Pancreas (tissue), 10 donors: ENCODE results near the gene SAXO1. TPM values are rescaled to one million over a fixed set of nuclear protein-coding genes. Genes with fewer than 3 reads are reported as not detected.

Experiments
- ATAC-seq, 4 donors: fragments of 200-7000 bp; cut with Tn5 transposase; one replicate each; pipeline versions ENCODE4 v1.8.0 to v1.9.1; 2020; ENCODE audit warnings: mild to moderate bottlenecking in 4 of 4, moderate library complexity in 4 of 4
- DNase-seq, 6 donors: peaks; one replicate each; pipeline ENCODE4 v3.0.0-alpha.2; 2020
- FAIRE-seq: peaks from 2 replicates; lab custom pipeline; 2012; peaks lifted over from hg19 to GRCh38; lab: Jason Lieb, UNC
- H3K27ac ChIP-seq, 4 donors: fragments of 200-600 bp; sonication (generic); 1 replicate in 3 of 4; 2 replicates in 1 of 4; pipeline versions ENCODE4 v1.5.0 to v1.8.0; 2020
- H3K27me3 ChIP-seq, 4 donors: fragments of 200-600 bp; one replicate each; pipeline ENCODE4 v1.8.0; 2021
- H3K36me3 ChIP-seq, 3 donors: fragments of 200-600 bp; sonication (generic) in 1 of 3; one replicate each; pipeline versions ENCODE4 v1.5.0 to v1.8.0; 2020 to 2021
- H3K4me1 ChIP-seq, 3 donors: fragments of 200-600 bp; one replicate each; pipeline ENCODE4 v1.8.0; 2021
- H3K4me3 ChIP-seq, 4 donors: fragments of 200-600 bp; sonication (generic) in 2 of 4; one replicate each; pipeline versions ENCODE4 v1.5.0 to v1.8.0; 2020 to 2021
- H3K9me3 ChIP-seq, 4 donors: fragments of 200-600 bp; one replicate each; pipeline ENCODE4 v1.8.0; 2021
- WGBS, 2 donors: extraction: QIAGEN DNeasy Blood & Tissue Kit; methylation state at CpG; one replicate each; pipeline ENCODE4 v1.1.7; 2013; 5-methylcytosine and 5-hydroxymethylcytosine counted together
- intact Hi-C, 3 donors: fragments of 100-400 bp; cut with DNase I; formaldehyde crosslinking; loops; one replicate each; pipeline versions ENCODE4 v1.11.1 to v1.14.2; 2022
- polyA plus RNA-seq, 2 donors: library from polyadenylated mRNA; stranded (reverse); fragments of 200-250 nt; gene quantifications; one replicate each; pipeline ENCODE4 v1.2.3, GENCODE V29; 2013
- total RNA-seq, 6 donors: library from RNA; stranded (reverse); fragmentation: NEBNext Ultra II Directional in 4 of 6; extraction: Animal tissue kit (Norgen Biotek cat#: 25700) in 4 of 6; gene quantifications; one replicate each; pipeline versions ENCODE4 v1.2.1 to v1.2.4, GENCODE V29; 2021 to 2023
- TF ChIP-seq, protein P1 (sequence below), 4 donors: fragments of 200-600 bp; sonication (generic) in 3 of 4; IDR thresholded peaks; one replicate each; pipeline versions ENCODE4 v1.5.0 to v1.8.0; 2021; ENCODE audit warnings: antibody characterized with exemption in 4 of 4
- donor health status: healthy with polysubstance abuse.
- donor health status: DM: no; HTN: no; CAD: no; lungs with moderate emphysema.
- donor health status: DM: no; HTN: no; CAD: no.
- donor health status: control.
- donor health status: control.
- donor health status: Bipolar disorder and iron deficiency.
- donor health status: DM: yes; HTN: yes; CAD: no.
- donor health status: DM: no; HTN: no; CAD: no.
- donor health status: DM: no; HTN: no; CAD: no.
- donor health status: DM: yes; HTN: yes; CAD: no.

The SAXO1 gene
- total and polyA plus RNA-seq, 8 donors = 0.08 to 0.51 (median 0.14) TPM; not detected in 2

DNA sequence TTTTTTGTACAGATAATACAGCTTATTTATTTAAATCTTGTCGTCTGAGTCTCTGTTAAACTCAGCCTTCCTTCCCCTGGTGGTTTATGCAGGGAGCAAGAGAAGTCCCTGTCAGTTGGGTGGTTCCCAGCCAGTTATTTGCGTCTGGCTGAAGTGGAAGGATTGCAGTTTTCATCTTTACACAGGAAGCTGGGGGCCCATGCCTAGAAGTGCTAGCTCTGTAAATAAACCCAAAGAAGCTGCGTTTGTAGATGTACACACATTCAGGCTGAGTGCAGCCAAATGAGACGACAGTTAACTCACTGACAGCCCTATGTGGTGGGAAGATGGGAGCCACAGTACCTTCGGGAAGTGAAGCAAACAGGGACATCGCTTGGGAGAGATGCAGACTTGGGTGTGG lies 122.1 kb downstream of the SAXO1 start:
- Histone ChIP-seq H3K9me3 (no peaks in the 10 kb centered on the region), H3K36me3 (no peaks in the 10 kb centered on the region), H3K4me3 (no peak overlapping the region), H3K27me3 (no peaks in the 10 kb centered on the region), H3K27ac (no peak overlapping the region), H3K4me1 (no peaks in the 10 kb centered on the region)
- no peak for ATAC-seq
- intact Hi-C loops = no loop called here
- TF ChIP-seq, protein P1, sequence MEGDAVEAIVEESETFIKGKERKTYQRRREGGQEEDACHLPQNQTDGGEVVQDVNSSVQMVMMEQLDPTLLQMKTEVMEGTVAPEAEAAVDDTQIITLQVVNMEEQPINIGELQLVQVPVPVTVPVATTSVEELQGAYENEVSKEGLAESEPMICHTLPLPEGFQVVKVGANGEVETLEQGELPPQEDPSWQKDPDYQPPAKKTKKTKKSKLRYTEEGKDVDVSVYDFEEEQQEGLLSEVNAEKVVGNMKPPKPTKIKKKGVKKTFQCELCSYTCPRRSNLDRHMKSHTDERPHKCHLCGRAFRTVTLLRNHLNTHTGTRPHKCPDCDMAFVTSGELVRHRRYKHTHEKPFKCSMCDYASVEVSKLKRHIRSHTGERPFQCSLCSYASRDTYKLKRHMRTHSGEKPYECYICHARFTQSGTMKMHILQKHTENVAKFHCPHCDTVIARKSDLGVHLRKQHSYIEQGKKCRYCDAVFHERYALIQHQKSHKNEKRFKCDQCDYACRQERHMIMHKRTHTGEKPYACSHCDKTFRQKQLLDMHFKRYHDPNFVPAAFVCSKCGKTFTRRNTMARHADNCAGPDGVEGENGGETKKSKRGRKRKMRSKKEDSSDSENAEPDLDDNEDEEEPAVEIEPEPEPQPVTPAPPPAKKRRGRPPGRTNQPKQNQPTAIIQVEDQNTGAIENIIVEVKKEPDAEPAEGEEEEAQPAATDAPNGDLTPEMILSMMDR (IDR thresholded peaks at IDR 0.05) = no peak
- DNase-seq = no peak
- 43 to 48% methylated on average over 6 of the region's 6 CpGs for WGBS, 2 donors
- no peak for FAIRE-seq

DNA sequence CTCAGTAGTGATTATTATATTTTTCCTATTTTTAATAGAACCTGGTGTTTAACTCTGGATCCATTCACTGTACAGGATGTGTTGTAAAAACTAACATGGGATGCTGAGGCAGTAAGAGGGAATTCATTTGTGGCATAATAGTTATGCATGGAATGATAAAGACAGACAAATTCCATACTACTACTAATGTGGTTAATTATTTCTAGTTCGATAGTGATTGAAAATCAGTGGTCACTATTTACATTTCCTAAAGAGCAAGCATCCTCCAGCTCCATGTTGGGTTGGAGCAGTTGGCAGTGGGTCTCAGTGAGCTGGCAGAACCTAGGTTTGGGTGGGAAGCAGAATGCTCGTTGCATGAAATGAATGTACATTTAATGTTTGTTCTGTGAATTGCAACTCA lies 122.6 kb downstream of the SAXO1 start:
- H3K36me3 ChIP-seq = no peaks in the 10 kb centered on the region
- intact Hi-C loops = no loop called here
- FAIRE-seq (no peak), DNase-seq (no peak), ATAC-seq (no peak)
- H3K9me3 ChIP-seq = no peaks in the 10 kb centered on the region
- no peak overlapping the region for H3K4me3 ChIP-seq
- no peaks in the 10 kb centered on the region for H3K27me3 ChIP-seq
- H3K4me1 ChIP-seq = no peaks in the 10 kb centered on the region
- 34 to 38% methylated on average over 2 of the region's 2 CpGs for WGBS, 2 donors
- H3K27ac ChIP-seq = no peak overlapping the region
- TF ChIP-seq, protein P1 (IDR thresholded peaks at IDR 0.05) = no peak

GRCh38 chr9:18909140-18910018 lies 123.6 kb downstream of the SAXO1 start:
- ATAC-seq (no peak), DNase-seq (no peak)

DNA sequence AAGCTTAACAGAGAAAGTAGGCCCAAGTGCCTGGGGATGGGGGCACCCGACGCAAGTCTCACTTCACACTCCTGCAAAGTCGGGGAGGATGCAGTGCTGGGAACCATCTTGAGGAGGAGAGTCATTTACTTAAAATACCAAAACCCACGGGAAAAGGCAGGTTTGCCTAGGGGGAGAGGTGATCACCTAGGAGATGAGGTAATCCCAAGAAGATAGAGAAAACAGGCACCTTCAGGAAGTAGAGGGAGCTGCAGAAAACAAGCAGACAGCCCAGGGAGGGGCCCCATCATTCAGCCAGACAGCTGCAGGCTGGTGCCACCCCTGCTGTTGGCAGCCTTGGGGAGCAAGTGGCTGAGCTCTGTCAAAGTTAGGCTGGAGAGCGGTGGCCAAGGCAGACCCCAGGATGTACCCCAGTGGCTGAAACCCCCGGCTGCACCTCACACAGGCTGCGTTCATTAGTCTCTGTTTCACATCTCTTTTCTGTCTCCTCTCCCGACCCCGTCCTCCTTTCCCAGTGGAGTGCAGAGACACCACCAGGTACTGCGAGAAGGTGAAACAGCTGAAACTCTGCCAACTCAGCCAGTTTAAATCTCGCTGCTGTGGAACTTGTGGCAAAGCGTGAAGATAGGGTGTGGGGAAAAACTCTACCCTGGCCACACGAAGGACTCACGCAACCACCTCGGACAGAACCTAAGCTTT lies 124.9 kb downstream of the SAXO1 start:
- TF ChIP-seq, protein P1 (IDR thresholded peaks at IDR 0.05) = no peak
- Histone ChIP-seq H3K4me1 (no peaks in the 10 kb centered on the region), H3K27ac (no peak overlapping the region), H3K9me3 (no peaks in the 10 kb centered on the region), H3K4me3 (no peak overlapping the region), H3K27me3 (no peaks in the 10 kb centered on the region), H3K36me3 (no peaks in the 10 kb centered on the region)
- intact Hi-C loops = no loop called here
- WGBS, 2 donors = 69 to 73% methylated on average over 15 of the region's 15 CpGs
- no peak for FAIRE-seq
- no peak for DNase-seq
- no peak for ATAC-seq

More at GRCh38 chr9:18909140-18910018, 123.6 kb downstream of the SAXO1 start:
- Histone ChIP-seq H3K4me1 (no peaks in the 10 kb centered on the region), H3K27me3 (no peaks in the 10 kb centered on the region), H3K27ac (no peak overlapping the region), H3K9me3 (no peaks in the 10 kb centered on the region), H3K4me3 (no peak overlapping the region), H3K36me3 (no peaks in the 10 kb centered on the region)
- WGBS, 2 donors = 74 to 83% methylated on average over 17 of the region's 17 CpGs
- FAIRE-seq = no peak
- intact Hi-C loops = no loop called here
- TF ChIP-seq, protein P1 (IDR thresholded peaks at IDR 0.05) = no peak
